ENCODE measurements around the gene ARL8B.

GRCh38 chr3:5168110-5168509 lies 46.0 kb downstream of the ARL8B start:
- TF ChIP-seq MTA3 (IDR thresholded peaks at IDR 0.05; ENCODE audit: borderline replicate concordance): no peak
- no peak for TF ChIP-seq SMAD1 (IDR thresholded peaks at IDR 0.05; ENCODE audit: low read depth, low read length, partially characterized antibody)
- TF ChIP-seq ELF1 (tag; IDR thresholded peaks at IDR 0.05): no peak
- TF ChIP-seq EZH2 (IDR thresholded peaks at IDR 0.05; ENCODE audit: borderline replicate concordance, low read depth, low read length): no peak

All from K562 (cell line).